Upper lobe of left lung (tissue), 6 donors: ENCODE data around the gene MARK3. TPM values are rescaled to one million over a fixed set of nuclear protein-coding genes. Genes with fewer than 3 reads are reported as not detected.
A peak's percentile ranks its signal among the peaks of the same experiment; 100 is the strongest.

ENCODE experiments used
- ATAC-seq, 2 donors: fragments of 200-7000 bp; cut with Tn5 transposase; one replicate each; pipeline ENCODE4 v1.9.1; 2022; ENCODE audit warnings: mild to moderate bottlenecking in 2 of 2, moderate library complexity in 2 of 2; ENCODE audit not compliant: low FRiP score in 2 of 2
- DNase-seq, 2 donors: peaks; one replicate each; pipeline ENCODE4 v3.0.0-alpha.2; 2019 to 2020
- H3K27ac ChIP-seq, 4 donors: fragments of 200-600 bp; sonication (generic); one replicate each; pipeline ENCODE4 v1.5.1; 2016 to 2019
- H3K27me3 ChIP-seq, 4 donors: fragments of 200-600 bp; sonication (generic); one replicate each; pipeline ENCODE4 v1.5.1; 2017 to 2019
- H3K36me3 ChIP-seq, 4 donors: fragments of 200-600 bp; sonication (generic); one replicate each; pipeline ENCODE4 v1.5.1; 2016 to 2019
- H3K4me1 ChIP-seq, 4 donors: fragments of 200-600 bp; sonication (generic); one replicate each; pipeline ENCODE4 v1.5.1; 2018 to 2019
- H3K4me3 ChIP-seq, 4 donors: fragments of 200-600 bp; sonication (generic); one replicate each; pipeline ENCODE4 v1.5.1; 2017 to 2019; ENCODE audit warnings: mild to moderate bottlenecking in 2 of 4, moderate library complexity in 1 of 4
- H3K9me3 ChIP-seq, 4 donors: fragments of 200-600 bp; sonication (generic); one replicate each; pipeline ENCODE4 v1.5.1; 2018 to 2019
- EP300 ChIP-seq, 4 donors: sonication (generic); formaldehyde crosslinking; IDR thresholded peaks; one replicate each; pipeline ENCODE4 v1.5.1; 2017; ENCODE audit warnings: antibody characterized with exemption in 4 of 4, control low read depth in 2 of 4
- POLR2A ChIP-seq, 4 donors: fragments of 450-650 bp; IDR thresholded peaks; one replicate each; pipeline ENCODE4 v1.5.1; 2016 to 2017; ENCODE audit warnings: antibody characterized with exemption in 4 of 4, mild to moderate bottlenecking in 2 of 4
- POLR2AphosphoS5 ChIP-seq, 2 donors: sonication (generic); formaldehyde crosslinking; IDR thresholded peaks; one replicate each; pipeline ENCODE4 v1.5.1; 2017; ENCODE audit warnings: antibody characterized with exemption in 2 of 2
- WGBS, 2 donors: methylation state at CpG; one replicate each; pipeline ENCODE4 v1.1.5; 2017 to 2018; 5-methylcytosine and 5-hydroxymethylcytosine counted together
- small RNA-seq, 4 donors: library from RNA; depleted of rRNA; stranded (forward); fragments of <200 nt; gene quantifications; one replicate each; pipeline ENCODE3, GENCODE V24; 2016
- total RNA-seq, 6 donors: library from RNA; depleted of rRNA in 4 of 6; stranded (reverse); fragments of >200 nt in 4 of 6; gene quantifications; one replicate each; pipeline versions ENCODE4 v1.1.0 to v1.2.1, GENCODE V29; 2016 to 2021
- TF ChIP-seq, protein P1 (sequence below), 6 experiments: fragments of 450-650 bp in 4 of 6; fragments of 200-600 bp in 2 of 6; sonication (generic) in 2 of 6; IDR thresholded peaks; one replicate each; pipeline ENCODE4 v1.5.1; 2016 to 2019; ENCODE audit warnings: antibody characterized with exemption in 6 of 6
- donor health status: DM: no; HTN: no; CAD: no; lungs with moderate emphysema.
- donor health status: DM: no; HTN: yes; CAD: no; lungs with severe emphysema.

Gene MARK3
- total RNA-seq, 6 donors from 2014 or later = 84.5 to 190 (median 132) TPM

DNA sequence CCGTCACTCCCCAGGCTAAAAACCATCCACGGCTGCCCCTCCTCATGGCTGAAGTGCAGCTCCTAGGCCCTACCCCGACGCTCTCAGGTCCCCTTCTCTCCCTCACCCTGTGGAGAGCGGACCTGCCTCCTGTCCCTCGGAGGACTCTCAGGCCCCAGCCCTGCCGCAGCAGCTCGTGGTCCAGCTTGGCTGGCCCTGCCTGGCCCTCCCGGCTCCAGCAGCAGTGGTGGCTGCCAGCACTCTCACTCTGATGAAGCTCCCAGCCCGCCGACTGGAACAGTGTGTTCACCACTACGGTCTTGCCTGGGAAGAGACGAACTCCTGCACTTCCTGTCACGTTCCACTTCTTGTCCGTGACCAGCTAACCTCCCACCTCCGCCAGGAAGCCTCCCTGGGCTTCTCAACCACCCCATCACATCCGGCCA, 166.1 kb downstream of the MARK3 start:
- peak overlapping the region in 2 of 4 donors; percentile 4 to 35 for H3K4me3 ChIP-seq
- 73 to 78% methylated on average over 16 to 17 of the region's 17 CpGs for WGBS, 2 donors
- peaks cover 13 to 34% (median 18%) of the 10 kb centered on the region in 4 donors for H3K4me1 ChIP-seq
- peak in 1 of 2 donors; percentile 68 for ATAC-seq
- H3K27me3 ChIP-seq = no peaks in the 10 kb centered on the region
- TF ChIP-seq POLR2AphosphoS5 (IDR thresholded peaks at IDR 0.05) (peak in 1 of 2 donors; percentile 38), EP300 (IDR thresholded peaks at IDR 0.05) (no peak)
- peak overlapping the region; percentile 70 to 85 (median 80) for H3K27ac ChIP-seq
- peaks cover 0 to 4% (median 2%) of the 10 kb centered on the region in 4 donors for H3K36me3 ChIP-seq
- no peaks in the 10 kb centered on the region for H3K9me3 ChIP-seq
- DNase-seq = peak in 1 of 2 donors; percentile 79

DNA sequence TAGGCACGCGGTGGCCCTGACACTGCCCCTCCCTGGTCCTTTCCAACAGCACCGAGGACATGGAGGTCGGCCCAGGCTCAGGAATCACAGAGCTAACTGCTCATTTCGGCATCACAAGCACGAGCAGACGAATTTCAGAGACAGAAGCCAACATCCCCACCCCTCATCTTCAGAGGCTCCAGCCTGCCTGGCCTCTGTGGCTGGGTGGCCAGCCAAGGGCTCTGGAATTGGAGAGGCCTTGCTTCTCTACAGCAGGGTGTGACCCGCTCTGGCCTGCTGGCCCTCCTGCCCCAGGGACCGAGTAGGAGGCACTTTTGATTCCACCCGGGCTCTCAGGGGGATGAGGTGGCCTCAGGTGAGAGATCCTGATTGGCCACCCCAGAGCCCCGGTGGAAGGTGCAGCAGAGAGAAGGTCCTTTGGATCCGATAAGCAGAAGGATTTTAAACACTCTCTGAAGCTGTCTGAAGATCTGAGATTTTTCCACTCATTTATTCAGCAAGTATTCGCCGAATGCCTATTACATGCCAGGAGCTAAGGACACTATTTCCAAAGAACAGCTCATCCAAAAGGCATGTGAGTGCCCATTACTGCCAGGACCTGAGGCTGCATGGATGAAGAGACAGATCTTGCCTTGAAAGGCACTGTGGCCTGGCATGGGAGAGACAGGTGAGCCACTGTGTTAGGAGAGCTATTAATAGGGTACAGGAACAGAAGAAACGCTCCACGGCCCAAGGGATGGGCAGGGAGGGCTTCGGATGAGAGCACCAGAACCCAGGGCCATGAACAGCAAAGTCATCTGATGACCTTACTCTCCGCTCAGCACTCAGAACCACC, 167.0 kb downstream of the MARK3 start:
- peak; percentile 75 to 76 for ATAC-seq
- DNase-seq = peak in 1 of 2 donors; percentile 74
- H3K27me3 ChIP-seq = no peaks in the 10 kb centered on the region
- peak overlapping the region; percentile 70 to 85 (median 80) for H3K27ac ChIP-seq
- H3K4me1 ChIP-seq = peaks cover 10 to 32% (median 19%) of the 10 kb centered on the region in 4 donors
- no peak for TF ChIP-seq POLR2AphosphoS5 (IDR thresholded peaks at IDR 0.05)
- TF ChIP-seq POLR2A (IDR thresholded peaks at IDR 0.05) = peak in 1 of 4 donors; percentile 36
- H3K4me3 ChIP-seq = peak overlapping the region in 2 of 4 donors; percentile 5 to 35
- H3K36me3 ChIP-seq = peaks cover 0 to 4% (median 3%) of the 10 kb centered on the region in 4 donors
- no peaks in the 10 kb centered on the region for H3K9me3 ChIP-seq
- 75 to 76% methylated on average over 8 to 17 of the region's 18 CpGs for WGBS, 2 donors

DNA sequence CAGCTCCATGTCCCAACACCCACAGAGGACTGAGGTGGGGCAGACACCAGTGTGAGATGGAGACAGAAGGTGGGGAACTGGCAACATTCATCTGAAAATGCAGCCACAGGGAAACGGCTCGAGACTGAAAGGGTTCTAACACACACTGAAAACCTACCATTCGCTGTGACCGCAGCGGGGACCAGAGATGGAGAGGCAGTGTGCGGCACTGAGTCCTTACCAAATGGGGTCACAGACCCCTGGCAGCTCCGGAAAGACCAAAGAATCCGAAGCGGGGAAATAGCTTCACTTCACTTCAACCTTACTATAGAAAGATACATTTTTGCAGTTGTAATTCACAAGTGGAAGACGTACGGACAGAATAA, 167.6 kb downstream of the MARK3 start:
- Histone ChIP-seq H3K4me3 (no peak overlapping the region), H3K27ac (peak overlapping the region; percentile 15 to 80 (median 66)), H3K9me3 (no peaks in the 10 kb centered on the region), H3K36me3 (peaks cover 0 to 6% (median 4%) of the 10 kb centered on the region in 4 donors), H3K4me1 (peaks cover 16 to 38% (median 24%) of the 10 kb centered on the region in 4 donors), H3K27me3 (no peaks in the 10 kb centered on the region)
- TF ChIP-seq POLR2A (IDR thresholded peaks at IDR 0.05) (no peak), POLR2AphosphoS5 (IDR thresholded peaks at IDR 0.05) (no peak), EP300 (IDR thresholded peaks at IDR 0.05) (no peak)
- TF ChIP-seq, protein P1, sequence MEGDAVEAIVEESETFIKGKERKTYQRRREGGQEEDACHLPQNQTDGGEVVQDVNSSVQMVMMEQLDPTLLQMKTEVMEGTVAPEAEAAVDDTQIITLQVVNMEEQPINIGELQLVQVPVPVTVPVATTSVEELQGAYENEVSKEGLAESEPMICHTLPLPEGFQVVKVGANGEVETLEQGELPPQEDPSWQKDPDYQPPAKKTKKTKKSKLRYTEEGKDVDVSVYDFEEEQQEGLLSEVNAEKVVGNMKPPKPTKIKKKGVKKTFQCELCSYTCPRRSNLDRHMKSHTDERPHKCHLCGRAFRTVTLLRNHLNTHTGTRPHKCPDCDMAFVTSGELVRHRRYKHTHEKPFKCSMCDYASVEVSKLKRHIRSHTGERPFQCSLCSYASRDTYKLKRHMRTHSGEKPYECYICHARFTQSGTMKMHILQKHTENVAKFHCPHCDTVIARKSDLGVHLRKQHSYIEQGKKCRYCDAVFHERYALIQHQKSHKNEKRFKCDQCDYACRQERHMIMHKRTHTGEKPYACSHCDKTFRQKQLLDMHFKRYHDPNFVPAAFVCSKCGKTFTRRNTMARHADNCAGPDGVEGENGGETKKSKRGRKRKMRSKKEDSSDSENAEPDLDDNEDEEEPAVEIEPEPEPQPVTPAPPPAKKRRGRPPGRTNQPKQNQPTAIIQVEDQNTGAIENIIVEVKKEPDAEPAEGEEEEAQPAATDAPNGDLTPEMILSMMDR (IDR thresholded peaks at IDR 0.05) = no peak
- 95 to 98% methylated on average over 11 of the region's 11 CpGs for WGBS, 2 donors
- no peak for DNase-seq
- no peak for ATAC-seq

Small RNA genes within 50 kb of the gene (small RNA-seq; reads per million reads assigned to genes)
- gene RNU7-160P (0 reads per million in 4 donors), gene SNORA28 (12.4 to 97.3 (median 12.7) reads per million in 4 donors)

Other genes starting within 250 kb of the MARK3 start
- 100 to 1,000 TPM; 103 to 265 (median 176) TPM for gene EIF5, start 51.2 kb upstream of the MARK3 start, total RNA-seq
- 100 to 1,000 TPM; 168 to 303 (median 231) TPM for gene CKB, start 137.4 kb downstream of the MARK3 start, total RNA-seq
- 10 to 100 TPM in 5 of 6 donors, 1 to 10 TPM in 1; 6.7 to 25.1 (median 15.0) TPM for gene TRMT61A, start 143.8 kb downstream of the MARK3 start, total RNA-seq
- 10 to 100 TPM; 12.6 to 36.9 (median 27.1) TPM for gene BAG5, start 177.2 kb downstream of the MARK3 start, total RNA-seq
- gene COA8, start 177.5 kb downstream of the MARK3 start, total RNA-seq = 10 to 100 TPM; 12.6 to 38.3 (median 28.6) TPM
- gene KLC1, start 243.8 kb downstream of the MARK3 start, total RNA-seq = 100 to 1,000 TPM; 175 to 614 (median 267) TPM